COLO829 (cell line): ENCODE data around the gene TPX2.

Experiments
- DNase-seq: peaks from one replicate; pipeline ENCODE4 v3.0.0; 2012; ENCODE audit warnings: low spot score

Gene TPX2

GRCh38 chr20:31848088-31848999 is 109.3 kb downstream of the TPX2 start:
- DNase-seq: no peak

GRCh38 chr20:31849306-31849930 is 110.3 kb downstream of the TPX2 start:
- DNase-seq: no peak
